Fibroblast of upper back skin (primary cell): ENCODE results near the gene NUP188.
A peak's percentile ranks its signal among the peaks of the same experiment; 100 is the strongest.
"Not testable (repeated sequence)": the region's sequence is repeated elsewhere in the genome, so short reads cannot be mapped to it uniquely, and the experiment has no call there.

Experiments used
- DNase-seq: peaks from one replicate; pipeline ENCODE4 v3.0.0-alpha.2; 2013

NUP188 gene

DNA sequence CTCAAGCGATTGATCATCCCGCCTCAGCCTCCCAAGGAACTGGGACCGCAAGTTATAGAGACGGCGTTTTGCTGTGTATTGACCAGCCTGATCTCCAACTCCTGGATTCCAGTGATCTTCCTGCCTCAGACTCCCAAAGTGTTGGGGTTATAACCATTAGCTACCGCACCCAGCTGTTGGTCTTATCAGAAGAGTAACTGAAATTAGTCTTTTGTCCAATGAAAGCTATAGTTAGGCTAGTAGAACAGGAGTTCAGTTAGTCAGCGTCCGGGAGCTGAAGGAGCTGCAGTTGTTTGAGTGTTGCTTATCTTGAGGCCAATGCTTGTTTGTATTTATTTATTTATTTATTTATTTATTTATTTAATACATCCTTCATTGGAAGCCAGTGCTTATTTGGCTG is 85.7 kb downstream of the NUP188 start:
- no peak for DNase-seq

GRCh38 chr9:129035838-129036237 is 88.3 kb downstream of the NUP188 start:
- not testable (repeated sequence) for DNase-seq

DNA sequence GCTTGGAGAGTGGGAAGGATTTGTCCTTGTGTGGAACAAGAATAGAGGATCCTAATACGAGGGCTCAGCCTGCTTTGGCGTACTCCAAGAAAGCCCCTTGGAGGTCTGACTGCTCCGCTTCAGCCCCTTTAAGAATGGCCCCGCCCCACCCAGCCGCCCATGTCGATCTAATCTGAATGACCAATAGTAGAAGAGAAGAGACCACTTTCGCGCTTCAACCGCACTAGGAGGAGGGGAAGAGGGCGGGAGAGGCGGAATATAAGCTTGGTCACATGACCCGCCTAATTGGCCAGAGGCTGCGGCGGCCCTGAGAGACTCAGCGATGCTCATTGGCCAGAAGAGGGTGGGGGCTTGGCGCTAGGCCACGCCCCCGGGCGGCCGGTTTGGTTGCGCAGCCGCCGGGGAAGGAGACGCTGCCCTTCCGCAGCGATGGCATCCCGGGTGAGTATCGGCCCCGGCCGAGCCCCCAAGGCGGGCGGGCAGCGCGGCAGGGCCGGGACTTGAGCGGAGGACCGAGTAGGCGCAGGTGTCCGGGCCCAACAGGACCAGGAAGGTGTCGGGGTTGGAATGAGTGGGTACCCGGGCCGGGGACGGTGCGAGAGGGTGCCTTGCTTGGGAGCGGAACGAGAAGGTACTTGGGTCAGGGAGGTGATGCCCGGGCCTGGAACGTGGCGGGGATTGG is 88.9 kb downstream of the NUP188 start, which contains the start of gene MIGA2:
TSS of gene MIGA2 (plus strand) at position 386 of the 682 bp plus-strand sequence. CDS start 3,969 bp downstream, outside the sequence.
- peak; percentile 99 for DNase-seq

DNA sequence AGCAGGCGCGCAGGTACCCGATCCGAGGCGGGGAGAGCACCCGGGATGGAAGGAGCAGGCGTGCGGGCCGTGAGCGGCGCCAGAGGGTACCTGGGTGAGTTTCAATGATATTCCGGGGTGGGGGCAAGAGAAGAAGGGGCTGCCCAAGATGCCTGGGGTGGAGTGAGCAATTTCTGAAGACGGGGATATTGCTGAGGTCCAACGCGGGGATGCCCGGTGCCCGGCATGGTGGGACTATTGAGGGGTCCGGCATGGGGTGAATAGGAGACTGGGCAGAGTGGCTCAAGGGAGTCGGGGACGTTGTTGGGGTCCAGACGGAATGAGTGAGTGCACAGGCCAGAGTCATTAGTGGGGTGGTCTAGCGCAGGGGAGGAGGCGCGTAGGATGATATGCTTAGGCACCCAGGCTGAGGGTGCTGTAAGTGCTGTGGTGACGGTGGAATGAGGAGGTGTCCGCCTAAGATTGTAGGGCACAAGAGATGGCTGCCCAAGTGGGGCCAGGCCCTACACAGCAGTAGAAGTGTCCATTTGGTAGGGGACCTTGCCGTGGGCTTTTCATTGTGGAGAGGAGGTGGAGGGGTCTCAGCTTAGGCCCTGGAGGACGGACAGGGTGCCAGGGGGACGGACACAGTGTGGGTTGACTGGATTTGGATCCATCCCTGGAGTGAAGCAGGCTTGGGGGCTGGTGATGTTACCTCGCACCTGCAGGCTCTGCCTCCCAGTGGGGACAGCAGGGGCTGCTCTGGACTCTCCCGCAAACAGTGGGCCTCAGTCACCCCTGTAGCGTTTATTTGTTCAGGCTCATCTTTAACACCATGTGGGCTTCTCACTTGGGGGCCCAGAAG is 89.6 kb downstream of the NUP188 start:
- no peak for DNase-seq

GRCh38 chr9:129037767-129038098 is 90.2 kb downstream of the NUP188 start:
- DNase-seq = no peak

DNA sequence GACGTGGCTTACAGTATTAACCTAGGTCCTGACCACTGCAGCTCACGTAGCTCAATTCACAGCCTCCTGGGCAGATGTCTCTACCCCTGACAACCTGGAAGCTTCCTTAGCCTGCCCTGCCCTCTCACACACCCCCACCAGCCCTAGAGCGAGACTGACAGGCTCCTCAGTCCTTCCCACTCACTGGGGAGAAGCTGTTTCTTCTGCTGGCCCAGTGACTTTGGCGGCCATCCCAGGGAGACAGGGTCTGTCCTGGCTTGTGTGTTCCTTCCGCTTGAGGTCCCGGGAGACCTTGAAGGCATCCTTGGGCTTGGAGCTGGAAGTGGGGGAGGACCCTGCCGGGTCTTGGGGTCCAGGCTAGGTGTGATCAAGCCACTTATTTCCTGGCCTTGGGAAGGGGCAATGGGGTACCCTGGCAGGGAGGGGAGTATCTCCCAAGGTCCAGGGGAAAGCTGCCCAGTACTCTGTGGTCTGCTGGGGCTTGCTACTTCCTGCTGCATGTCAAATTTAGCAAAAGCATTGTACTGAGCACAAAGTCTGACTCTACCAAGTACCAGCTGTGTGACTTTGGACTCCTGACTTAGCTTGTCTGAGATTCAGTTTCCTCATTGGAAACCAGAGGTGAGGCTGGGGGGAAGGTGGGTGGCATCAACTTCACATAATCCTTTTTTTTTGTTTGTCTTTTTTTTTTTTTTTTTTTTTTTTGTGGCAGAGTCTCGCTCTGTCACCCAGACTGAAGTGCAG is 90.8 kb downstream of the NUP188 start:
- DNase-seq = no peak

DNA sequence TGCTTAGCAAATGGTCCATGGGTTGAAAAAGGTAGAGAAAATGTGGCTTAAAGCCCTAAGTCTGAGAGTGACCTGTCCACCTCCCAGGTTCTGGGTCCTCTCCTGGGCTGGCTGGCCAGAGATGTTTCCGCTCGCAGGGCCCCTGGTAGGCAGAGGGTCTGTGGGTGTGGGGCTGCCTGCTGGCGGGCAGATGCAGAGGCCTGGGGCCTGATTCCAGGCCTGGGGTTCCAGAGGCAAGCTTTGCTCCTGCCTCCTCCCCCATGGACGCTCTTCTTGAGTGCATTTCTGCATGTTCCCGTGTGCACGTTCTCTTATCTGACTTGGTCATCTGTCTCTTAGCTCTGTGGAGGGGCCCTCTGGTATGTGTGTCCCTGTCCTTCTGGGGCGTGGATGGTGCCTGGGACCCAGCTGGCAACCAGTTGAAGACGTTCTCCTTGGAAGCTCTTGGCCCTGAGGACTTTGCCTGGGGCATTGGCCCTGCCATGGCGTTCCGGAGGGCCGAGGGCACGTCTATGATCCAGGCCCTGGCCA is 92.7 kb downstream of the NUP188 start:
- no peak for DNase-seq

- no peak for DNase-seq
Observed at GRCh38 chr9:129042016-129042415, 94.5 kb downstream of the NUP188 start.

- no peak for DNase-seq
Observed at GRCh38 chr9:129052592-129052991, 105.1 kb downstream of the NUP188 start.

GRCh38 chr9:129053020-129053419 is 105.5 kb downstream of the NUP188 start:
- DNase-seq = no peak

DNA sequence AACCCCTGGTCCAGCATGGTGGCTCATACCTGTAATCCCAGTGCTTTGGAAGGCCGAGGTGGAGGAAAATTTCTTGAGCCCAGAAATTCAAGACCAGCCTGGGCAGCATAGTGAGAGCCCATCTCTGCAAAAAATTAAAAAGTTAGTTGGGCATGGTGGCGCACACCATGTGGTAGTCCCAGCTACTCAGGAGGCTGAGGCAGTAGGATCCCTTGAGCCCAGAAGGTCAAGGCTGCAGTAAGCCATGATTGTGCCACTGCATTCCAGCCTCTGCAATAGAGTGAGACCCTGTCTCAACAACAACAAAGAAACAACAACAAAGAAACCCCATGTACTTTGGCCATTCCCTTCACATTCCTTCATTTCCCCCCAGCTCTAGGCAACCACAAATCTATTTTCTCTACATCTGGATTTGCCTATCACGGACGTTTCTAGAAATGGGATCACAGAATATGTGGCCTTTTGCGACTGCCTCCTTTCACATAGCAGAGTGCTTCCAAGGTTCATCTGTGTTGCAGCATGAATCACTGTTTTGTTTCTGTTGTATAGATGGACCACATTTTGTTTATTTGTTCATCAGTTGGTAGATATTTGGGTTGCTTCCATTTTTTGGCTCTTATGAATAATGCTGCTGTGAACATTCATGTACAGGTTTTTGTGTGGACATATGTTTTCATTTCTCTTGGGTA is 106.8 kb downstream of the NUP188 start:
- no peak for DNase-seq
